Smooth muscle cell (in vitro differentiated cells): ENCODE data around the gene TEX47. TPM values are rescaled to one million over a fixed set of nuclear protein-coding genes. Genes with fewer than 3 reads are reported as not detected.

Experiments used
- DNase-seq: peaks from one replicate; lab custom pipeline; 2025; ENCODE audit not compliant: unreplicated experiment; lab: John Stamatoyannopoulos, UW
- H2AFZ ChIP-seq: fragments of 200-600 bp; sonication (generic); 2 replicates; pipeline ENCODE4 v1.6.0; 2016; ENCODE audit warnings: antibody characterized with exemption, low read depth, mild to moderate bottlenecking
- H3F3A ChIP-seq: fragments of 200-600 bp; sonication (generic); 2 replicates; pipeline ENCODE4 v1.6.0; 2017; ENCODE audit warnings: antibody characterized with exemption, low read depth
- H3K27ac ChIP-seq: fragments of 200-600 bp; sonication (generic); 2 replicates; pipeline ENCODE4 v1.5.1; 2016; ENCODE audit warnings: low read depth, mild to moderate bottlenecking
- H3K27me3 ChIP-seq: fragments of 200-600 bp; sonication (generic); 2 replicates; pipeline ENCODE4 v1.6.1; 2016; ENCODE audit warnings: low read depth, mild to moderate bottlenecking
- H3K36me3 ChIP-seq: fragments of 200-600 bp; sonication (generic); 2 replicates; pipeline ENCODE4 v1.5.1; 2016; ENCODE audit warnings: low read depth
- H3K4me1 ChIP-seq: fragments of 200-600 bp; sonication (generic); 2 replicates; pipeline ENCODE4 v1.5.1; 2016; ENCODE audit warnings: low read depth
- H3K4me2 ChIP-seq: fragments of 200-600 bp; sonication (generic); 2 replicates; pipeline ENCODE4 v1.6.0; 2016; ENCODE audit warnings: mild to moderate bottlenecking
- H3K4me3 ChIP-seq: fragments of 200-600 bp; sonication (generic); 2 replicates; pipeline ENCODE4 v1.5.1; 2016; ENCODE audit warnings: mild to moderate bottlenecking
- H3K79me2 ChIP-seq: fragments of 200-600 bp; sonication (generic); 2 replicates; pipeline ENCODE4 v1.6.0; 2016; ENCODE audit warnings: low read depth, mild to moderate bottlenecking
- H3K9ac ChIP-seq: fragments of 200-600 bp; sonication (generic); 2 replicates; pipeline ENCODE4 v1.6.0; 2016; ENCODE audit warnings: low read depth
- H3K9me3 ChIP-seq: fragments of 200-600 bp; sonication (generic); replicated peaks from 2 replicates; pipeline ENCODE4 v1.5.1; 2016; ENCODE audit warnings: low read depth
- H4K20me1 ChIP-seq: fragments of 200-600 bp; sonication (generic); 2 replicates; pipeline ENCODE4 v1.6.0; 2016; ENCODE audit warnings: low read depth
- CTCF ChIP-seq: fragments of 200-600 bp; sonication (generic); IDR thresholded peaks from 2 replicates; pipeline ENCODE4 v1.5.1; 2017; ENCODE audit warnings: borderline replicate concordance, mild to moderate bottlenecking, antibody characterized with exemption; ENCODE audit not compliant: insufficient read depth, poor library complexity, severe bottlenecking
- WGBS: methylation state at CpG from one replicate; pipeline ENCODE4 v1.1.7; 2016; ENCODE audit warnings: low lambda C conversion rate; 5-methylcytosine and 5-hydroxymethylcytosine counted together
- polyA plus RNA-seq: library from polyadenylated mRNA; unstranded; fragments of >200 nt; fragmentation: Nextera tagmentation; extraction: Ambion mirVana; gene quantifications from 2 replicates; pipeline ENCODE4 v1.2.1, GENCODE V29; 2016
- total RNA-seq: library from RNA; depleted of rRNA; stranded (reverse); fragments of >200 nt; gene quantifications from 2 replicates; pipeline ENCODE4 v1.2.3, GENCODE V29; 2014

Gene TEX47
- not detected in 2 replicates for total RNA-seq
- not detected in 2 replicates for polyA plus RNA-seq

GRCh38 chr7:88795553-88795952, at the start of gene TEX47:
Gene TEX47 (minus strand): TSS chr7:88795737. CDS start chr7:88794942, 795 bp downstream.
- H3K9me3 ChIP-seq: no peaks in the 10 kb centered on the region
- TF ChIP-seq CTCF: no peak
- H4K20me1 ChIP-seq: no peaks in the 10 kb centered on the region
- H3K27ac ChIP-seq: no peak within 1 kb of the TSS
- H2AFZ ChIP-seq: no peak within 1 kb of the TSS
- H3K4me3 ChIP-seq: no peak within 1 kb of the TSS
- H3K9ac ChIP-seq: no peak within 1 kb of the TSS
- H3K79me2 ChIP-seq: no peaks in the 10 kb centered on the region
- 79% methylated on average over 7 of the region's 7 CpGs for WGBS
- H3K4me1 ChIP-seq: no peaks in the 10 kb centered on the region
- no peaks in the 10 kb centered on the region for H3K36me3 ChIP-seq
- no peak for DNase-seq
- H3F3A ChIP-seq: no peaks in the 10 kb centered on the region
- H3K4me2 ChIP-seq: no peak within 1 kb of the TSS
- H3K27me3 ChIP-seq: no peaks in the 10 kb centered on the region

GRCh38 chr7:88845091-88845490, 49.6 kb upstream of the TEX47 start:
- Histone ChIP-seq H3K36me3 (no peaks in the 10 kb centered on the region), H3K9ac (no peak overlapping the region), H3K4me1 (no peaks in the 10 kb centered on the region), H3K27ac (no peak overlapping the region), H3F3A (no peaks in the 10 kb centered on the region), H3K9me3 (no peaks in the 10 kb centered on the region), H3K4me2 (no peak overlapping the region), H3K27me3 (no peaks in the 10 kb centered on the region), H3K4me3 (no peak overlapping the region), H3K79me2 (no peaks in the 10 kb centered on the region), H4K20me1 (no peaks in the 10 kb centered on the region), H2AFZ (no peak overlapping the region)
- WGBS: 77% methylated on average over 12 of the region's 12 CpGs
- TF ChIP-seq CTCF: no peak
- no peak for DNase-seq

- Histone ChIP-seq H3K27me3 (no peaks in the 10 kb centered on the region), H2AFZ (no peak overlapping the region), H3K79me2 (no peaks in the 10 kb centered on the region), H3K27ac (no peak overlapping the region), H3K4me2 (no peak overlapping the region), H3K9me3 (no peaks in the 10 kb centered on the region), H4K20me1 (no peaks in the 10 kb centered on the region), H3K36me3 (no peaks in the 10 kb centered on the region), H3K4me1 (no peaks in the 10 kb centered on the region), H3K4me3 (no peak overlapping the region), H3K9ac (no peak overlapping the region), H3F3A (no peaks in the 10 kb centered on the region)
- no peak for TF ChIP-seq CTCF
- no peak for DNase-seq
These were observed 46.7 kb upstream of the TEX47 start for GRCh38 chr7:88842201-88842600.

GRCh38 chr7:88835147-88835728, 39.7 kb upstream of the TEX47 start:
- Histone ChIP-seq H3K4me1 (no peaks in the 10 kb centered on the region), H3K36me3 (no peaks in the 10 kb centered on the region), H3K27me3 (no peaks in the 10 kb centered on the region), H3F3A (no peaks in the 10 kb centered on the region), H2AFZ (no peak overlapping the region), H3K79me2 (no peaks in the 10 kb centered on the region), H4K20me1 (no peaks in the 10 kb centered on the region), H3K9ac (no peak overlapping the region), H3K9me3 (no peaks in the 10 kb centered on the region), H3K27ac (no peak overlapping the region), H3K4me2 (no peak overlapping the region), H3K4me3 (no peak overlapping the region)
- DNase-seq: no peak
- TF ChIP-seq CTCF: peak; percentile 52
- WGBS: 19% methylated on average over 3 of the region's 3 CpGs
